ENCODE data around the gene OAF.

Gene OAF

GRCh38 chr11:120219938-120220746 is 9.3 kb downstream of the OAF start:
- DNase-seq (ENCODE audit: low spot score): no peak
- no peak for TF ChIP-seq CTCF (IDR thresholded peaks at IDR 0.05; ENCODE audit: borderline replicate concordance, control extremely low read depth, extremely low read depth, insufficient read depth, missing control alignments)
- in situ Hi-C loops (cut with MboI; ENCODE audit: low sequenced_read_pairs, unreplicated experiment): no loop called here

GRCh38 chr11:120220747-120221037 is 9.9 kb downstream of the OAF start:
- TF ChIP-seq CTCF (IDR thresholded peaks at IDR 0.05; ENCODE audit: borderline replicate concordance, control extremely low read depth, extremely low read depth, insufficient read depth, missing control alignments): no peak
- no peak for DNase-seq (ENCODE audit: low spot score)
- in situ Hi-C loops (cut with MboI; ENCODE audit: low sequenced_read_pairs, unreplicated experiment): no loop called here

GRCh38 chr11:120221115-120221752 is 10.4 kb downstream of the OAF start:
- in situ Hi-C loops (cut with MboI; ENCODE audit: low sequenced_read_pairs, unreplicated experiment): no loop called here
- DNase-seq (ENCODE audit: low spot score): no peak
- no peak for TF ChIP-seq CTCF (IDR thresholded peaks at IDR 0.05; ENCODE audit: borderline replicate concordance, control extremely low read depth, extremely low read depth, insufficient read depth, missing control alignments)

- TF ChIP-seq CTCF (IDR thresholded peaks at IDR 0.05; ENCODE audit: borderline replicate concordance, control extremely low read depth, extremely low read depth, insufficient read depth, missing control alignments): no peak
- in situ Hi-C loops (cut with MboI; ENCODE audit: low sequenced_read_pairs, unreplicated experiment): no loop called here
These were observed 12.1 kb downstream of the OAF start for GRCh38 chr11:120222916-120223315.

GRCh38 chr11:120223793-120224192 is 13.0 kb downstream of the OAF start:
- DNase-seq (ENCODE audit: low spot score): no peak
- in situ Hi-C loops (cut with MboI; ENCODE audit: low sequenced_read_pairs, unreplicated experiment): no loop called here
- TF ChIP-seq CTCF (IDR thresholded peaks at IDR 0.05; ENCODE audit: borderline replicate concordance, control extremely low read depth, extremely low read depth, insufficient read depth, missing control alignments): no peak

More at GRCh38 chr11:120222916-120223315, 12.1 kb downstream of the OAF start:
- no peak for DNase-seq (ENCODE audit: low spot score)

- in situ Hi-C loops (cut with MboI; ENCODE audit: low sequenced_read_pairs, unreplicated experiment): no loop called here
- TF ChIP-seq CTCF (IDR thresholded peaks at IDR 0.05; ENCODE audit: borderline replicate concordance, control extremely low read depth, extremely low read depth, insufficient read depth, missing control alignments): no peak
- no peak for DNase-seq (ENCODE audit: low spot score)
These were observed 13.5 kb downstream of the OAF start for GRCh38 chr11:120224361-120224760.

All from GM13976 (cell line).